ENCODE data around the gene DQX1.

DNA sequence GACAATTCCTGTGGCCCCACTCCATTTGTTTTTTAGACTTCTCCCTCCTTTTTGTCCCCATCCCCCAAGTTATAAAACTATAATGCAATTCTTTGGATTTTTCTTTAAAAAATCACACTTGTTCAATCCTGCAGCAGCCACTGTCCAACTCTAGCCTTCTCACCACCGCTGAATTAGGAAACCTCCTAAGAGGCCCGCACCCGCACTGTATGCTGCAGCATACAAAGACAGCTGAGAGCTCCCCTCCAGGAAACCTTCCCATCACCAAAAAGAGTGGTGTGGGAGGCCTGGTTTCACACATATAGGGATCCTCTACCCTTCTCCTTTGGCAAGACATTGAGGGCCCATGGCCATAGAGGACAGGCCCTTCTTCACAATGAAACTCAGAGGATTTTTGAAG, 21.4 kb downstream of the DQX1 start:
- no peak for TF ChIP-seq CSDC2 (CRISPR knock-in tag; IDR thresholded peaks at IDR 0.05)
- no peak for TF ChIP-seq GLIS3 (CRISPR knock-in tag; IDR thresholded peaks at IDR 0.05)
- TF ChIP-seq, protein P1, sequence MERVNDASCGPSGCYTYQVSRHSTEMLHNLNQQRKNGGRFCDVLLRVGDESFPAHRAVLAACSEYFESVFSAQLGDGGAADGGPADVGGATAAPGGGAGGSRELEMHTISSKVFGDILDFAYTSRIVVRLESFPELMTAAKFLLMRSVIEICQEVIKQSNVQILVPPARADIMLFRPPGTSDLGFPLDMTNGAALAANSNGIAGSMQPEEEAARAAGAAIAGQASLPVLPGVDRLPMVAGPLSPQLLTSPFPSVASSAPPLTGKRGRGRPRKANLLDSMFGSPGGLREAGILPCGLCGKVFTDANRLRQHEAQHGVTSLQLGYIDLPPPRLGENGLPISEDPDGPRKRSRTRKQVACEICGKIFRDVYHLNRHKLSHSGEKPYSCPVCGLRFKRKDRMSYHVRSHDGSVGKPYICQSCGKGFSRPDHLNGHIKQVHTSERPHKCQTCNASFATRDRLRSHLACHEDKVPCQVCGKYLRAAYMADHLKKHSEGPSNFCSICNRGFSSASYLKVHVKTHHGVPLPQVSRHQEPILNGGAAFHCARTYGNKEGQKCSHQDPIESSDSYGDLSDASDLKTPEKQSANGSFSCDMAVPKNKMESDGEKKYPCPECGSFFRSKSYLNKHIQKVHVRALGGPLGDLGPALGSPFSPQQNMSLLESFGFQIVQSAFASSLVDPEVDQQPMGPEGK (CRISPR knock-in tag; IDR thresholded peaks at IDR 0.05; ENCODE audit: borderline replicate concordance): no peak
- no peak for TF ChIP-seq BACH2 (CRISPR knock-in tag; IDR thresholded peaks at IDR 0.05; ENCODE audit: borderline replicate concordance)
- TF ChIP-seq SNAI2 (CRISPR knock-in tag; IDR thresholded peaks at IDR 0.05): no peak
- TF ChIP-seq, protein P2, sequence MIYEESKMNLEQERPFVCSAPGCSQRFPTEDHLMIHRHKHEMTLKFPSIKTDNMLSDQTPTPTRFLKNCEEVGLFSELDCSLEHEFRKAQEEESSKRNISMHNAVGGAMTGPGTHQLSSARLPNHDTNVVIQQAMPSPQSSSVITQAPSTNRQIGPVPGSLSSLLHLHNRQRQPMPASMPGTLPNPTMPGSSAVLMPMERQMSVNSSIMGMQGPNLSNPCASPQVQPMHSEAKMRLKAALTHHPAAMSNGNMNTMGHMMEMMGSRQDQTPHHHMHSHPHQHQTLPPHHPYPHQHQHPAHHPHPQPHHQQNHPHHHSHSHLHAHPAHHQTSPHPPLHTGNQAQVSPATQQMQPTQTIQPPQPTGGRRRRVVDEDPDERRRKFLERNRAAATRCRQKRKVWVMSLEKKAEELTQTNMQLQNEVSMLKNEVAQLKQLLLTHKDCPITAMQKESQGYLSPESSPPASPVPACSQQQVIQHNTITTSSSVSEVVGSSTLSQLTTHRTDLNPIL (CRISPR knock-in tag; IDR thresholded peaks at IDR 0.05; ENCODE audit: low read depth): no peak
- no peak for TF ChIP-seq ISL1 (CRISPR knock-in tag; IDR thresholded peaks at IDR 0.05)
- TF ChIP-seq ZFP3 (CRISPR knock-in tag; IDR thresholded peaks at IDR 0.05): no peak
- no peak for TF ChIP-seq TCF4 (CRISPR knock-in tag; IDR thresholded peaks at IDR 0.05; ENCODE audit: borderline replicate concordance)
- TF ChIP-seq ZFP30 (CRISPR knock-in tag; IDR thresholded peaks at IDR 0.05): no peak
- TF ChIP-seq ARNTL (CRISPR knock-in tag; IDR thresholded peaks at IDR 0.05; ENCODE audit: borderline replicate concordance, low read depth): no peak
- TF ChIP-seq PPARA (CRISPR knock-in tag; IDR thresholded peaks at IDR 0.05; ENCODE audit: borderline replicate concordance): no peak

All from SK-N-SH treated with all-trans-retinoic acid at 6 μM for 48 hours (cell line).